Measurements from ENCODE around the gene LYZL1. TPM values are rescaled to one million over a fixed set of nuclear protein-coding genes. Genes with fewer than 3 reads are reported as not detected.
"Not testable (repeated sequence)": the region's sequence is repeated elsewhere in the genome, so short reads cannot be mapped to it uniquely, and the experiment has no call there.

Gene LYZL1
- polyA plus RNA-seq, 2 donors = not detected

GRCh38 chr10:29273478-29273877 is 15.4 kb upstream of the LYZL1 start:
- H3K4me3 ChIP-seq (ENCODE audit: low read depth in 1 of 2, low read length in 2 of 2) = no peak overlapping the region
- H3K27ac ChIP-seq (ENCODE audit: low read depth in 2 of 2, low read length in 1 of 2) = no peak overlapping the region
- H3K27me3 ChIP-seq (ENCODE audit: control insufficient read depth in 1 of 2, insufficient read depth in 2 of 2, low read length in 2 of 2) = peaks cover 0 to 2% of the 10 kb centered on the region in 2 donors
- H3K36me3 ChIP-seq (ENCODE audit: control insufficient read depth in 2 of 2, insufficient read depth in 2 of 2, low read length in 1 of 2) = no peaks in the 10 kb centered on the region
- WGBS, 2 donors = 34 to 39% methylated on average over 5 of the region's 5 CpGs
- no peaks in the 10 kb centered on the region for H3K9me3 ChIP-seq (ENCODE audit: control insufficient read depth in 2 of 2, insufficient read depth in 1 of 2, low read depth in 1 of 2, low read length in 1 of 2)
- H3K4me1 ChIP-seq (ENCODE audit: control insufficient read depth in 2 of 2, insufficient read depth in 2 of 2, low read length in 1 of 2) = no peaks in the 10 kb centered on the region

- Histone ChIP-seq H3K9me3 (ENCODE audit: control insufficient read depth in 2 of 2, insufficient read depth in 1 of 2, low read depth in 1 of 2, low read length in 1 of 2) (no peaks in the 10 kb centered on the region), H3K27me3 (ENCODE audit: control insufficient read depth in 1 of 2, insufficient read depth in 2 of 2, low read length in 2 of 2) (no peaks in the 10 kb centered on the region), H3K27ac (ENCODE audit: low read depth in 2 of 2, low read length in 1 of 2) (no peak overlapping the region), H3K4me1 (ENCODE audit: control insufficient read depth in 2 of 2, insufficient read depth in 2 of 2, low read length in 1 of 2) (no peaks in the 10 kb centered on the region), H3K4me3 (ENCODE audit: low read depth in 1 of 2, low read length in 2 of 2) (no peak overlapping the region), H3K36me3 (ENCODE audit: control insufficient read depth in 2 of 2, insufficient read depth in 2 of 2, low read length in 1 of 2) (no peaks in the 10 kb centered on the region)
- 70 to 80% methylated on average over 6 of the region's 6 CpGs for WGBS, 2 donors
Measured at GRCh38 chr10:29276251-29276850, 12.5 kb upstream of the LYZL1 start.

- 86 to 92% methylated on average over 4 of the region's 4 CpGs for WGBS, 2 donors
- Histone ChIP-seq H3K27ac (ENCODE audit: low read depth in 2 of 2, low read length in 1 of 2) (no peak overlapping the region), H3K4me3 (ENCODE audit: low read depth in 1 of 2, low read length in 2 of 2) (no peak overlapping the region), H3K9me3 (ENCODE audit: control insufficient read depth in 2 of 2, insufficient read depth in 1 of 2, low read depth in 1 of 2, low read length in 1 of 2) (no peaks in the 10 kb centered on the region), H3K27me3 (ENCODE audit: control insufficient read depth in 1 of 2, insufficient read depth in 2 of 2, low read length in 2 of 2) (no peaks in the 10 kb centered on the region), H3K36me3 (ENCODE audit: control insufficient read depth in 2 of 2, insufficient read depth in 2 of 2, low read length in 1 of 2) (no peaks in the 10 kb centered on the region), H3K4me1 (ENCODE audit: control insufficient read depth in 2 of 2, insufficient read depth in 2 of 2, low read length in 1 of 2) (no peaks in the 10 kb centered on the region)
Measured at GRCh38 chr10:29277296-29277695, 11.6 kb upstream of the LYZL1 start.

- no peaks in the 10 kb centered on the region for H3K9me3 ChIP-seq (ENCODE audit: control insufficient read depth in 2 of 2, insufficient read depth in 1 of 2, low read depth in 1 of 2, low read length in 1 of 2)
- H3K36me3 ChIP-seq (ENCODE audit: control insufficient read depth in 2 of 2, insufficient read depth in 2 of 2, low read length in 1 of 2) = no peaks in the 10 kb centered on the region
- no peaks in the 10 kb centered on the region for H3K27me3 ChIP-seq (ENCODE audit: control insufficient read depth in 1 of 2, insufficient read depth in 2 of 2, low read length in 2 of 2)
- no peaks in the 10 kb centered on the region for H3K4me1 ChIP-seq (ENCODE audit: control insufficient read depth in 2 of 2, insufficient read depth in 2 of 2, low read length in 1 of 2)
- H3K27ac ChIP-seq (ENCODE audit: low read depth in 2 of 2, low read length in 1 of 2) = no peak overlapping the region
- H3K4me3 ChIP-seq (ENCODE audit: low read depth in 1 of 2, low read length in 2 of 2) = no peak overlapping the region
- 65 to 72% methylated on average over 12 of the region's 12 CpGs for WGBS, 2 donors
Measured at GRCh38 chr10:29279779-29280487, 8.9 kb upstream of the LYZL1 start.

- no peak overlapping the region for H3K4me3 ChIP-seq (ENCODE audit: low read depth in 1 of 2, low read length in 2 of 2)
- WGBS, 2 donors = 60 to 67% methylated on average over 3 of the region's 3 CpGs
- H3K27ac ChIP-seq (ENCODE audit: low read depth in 2 of 2, low read length in 1 of 2) = no peak overlapping the region
- no peaks in the 10 kb centered on the region for H3K4me1 ChIP-seq (ENCODE audit: control insufficient read depth in 2 of 2, insufficient read depth in 2 of 2, low read length in 1 of 2)
- no peaks in the 10 kb centered on the region for H3K27me3 ChIP-seq (ENCODE audit: control insufficient read depth in 1 of 2, insufficient read depth in 2 of 2, low read length in 2 of 2)
- H3K36me3 ChIP-seq (ENCODE audit: control insufficient read depth in 2 of 2, insufficient read depth in 2 of 2, low read length in 1 of 2) = no peaks in the 10 kb centered on the region
- H3K9me3 ChIP-seq (ENCODE audit: control insufficient read depth in 2 of 2, insufficient read depth in 1 of 2, low read depth in 1 of 2, low read length in 1 of 2) = no peaks in the 10 kb centered on the region
Measured at GRCh38 chr10:29280488-29280840, 8.4 kb upstream of the LYZL1 start.

GRCh38 chr10:29285624-29286051 is 3.2 kb upstream of the LYZL1 start:
- Histone ChIP-seq H3K27ac (ENCODE audit: low read depth in 2 of 2, low read length in 1 of 2) (no peak overlapping the region), H3K27me3 (ENCODE audit: control insufficient read depth in 1 of 2, insufficient read depth in 2 of 2, low read length in 2 of 2) (peaks cover 0 to 2% of the 10 kb centered on the region in 2 donors)
- WGBS, 2 donors = 79% methylated on average over 4 of the region's 4 CpGs

GRCh38 chr10:29287635-29288034 is 1.2 kb upstream of the LYZL1 start:
- WGBS, 2 donors = 74 to 86% methylated on average over 4 of the region's 4 CpGs
- no peaks in the 10 kb centered on the region for H3K9me3 ChIP-seq (ENCODE audit: control insufficient read depth in 2 of 2, insufficient read depth in 1 of 2, low read depth in 1 of 2, low read length in 1 of 2)
- H3K27ac ChIP-seq (ENCODE audit: low read depth in 2 of 2, low read length in 1 of 2) = no peak overlapping the region
- no peak overlapping the region for H3K4me3 ChIP-seq (ENCODE audit: low read depth in 1 of 2, low read length in 2 of 2)
- no peaks in the 10 kb centered on the region for H3K4me1 ChIP-seq (ENCODE audit: control insufficient read depth in 2 of 2, insufficient read depth in 2 of 2, low read length in 1 of 2)
- peaks cover 0 to 2% of the 10 kb centered on the region in 2 donors for H3K27me3 ChIP-seq (ENCODE audit: control insufficient read depth in 1 of 2, insufficient read depth in 2 of 2, low read length in 2 of 2)
- H3K36me3 ChIP-seq (ENCODE audit: control insufficient read depth in 2 of 2, insufficient read depth in 2 of 2, low read length in 1 of 2) = no peaks in the 10 kb centered on the region

More at GRCh38 chr10:29285624-29286051, 3.2 kb upstream of the LYZL1 start:
- Histone ChIP-seq H3K9me3 (ENCODE audit: control insufficient read depth in 2 of 2, insufficient read depth in 1 of 2, low read depth in 1 of 2, low read length in 1 of 2) (no peaks in the 10 kb centered on the region), H3K36me3 (ENCODE audit: control insufficient read depth in 2 of 2, insufficient read depth in 2 of 2, low read length in 1 of 2) (no peaks in the 10 kb centered on the region), H3K4me3 (ENCODE audit: low read depth in 1 of 2, low read length in 2 of 2) (no peak overlapping the region), H3K4me1 (ENCODE audit: control insufficient read depth in 2 of 2, insufficient read depth in 2 of 2, low read length in 1 of 2) (no peaks in the 10 kb centered on the region)

GRCh38 chr10:29291561-29291960 is 2.7 kb downstream of the LYZL1 start:
- H3K27ac ChIP-seq (ENCODE audit: low read depth in 2 of 2, low read length in 1 of 2); H3K9me3 ChIP-seq (ENCODE audit: control insufficient read depth in 2 of 2, insufficient read depth in 1 of 2, low read depth in 1 of 2, low read length in 1 of 2); H3K4me1 ChIP-seq (ENCODE audit: control insufficient read depth in 2 of 2, insufficient read depth in 2 of 2, low read length in 1 of 2); H3K27me3 ChIP-seq (ENCODE audit: control insufficient read depth in 1 of 2, insufficient read depth in 2 of 2, low read length in 2 of 2); H3K4me3 ChIP-seq (ENCODE audit: low read depth in 1 of 2, low read length in 2 of 2); H3K36me3 ChIP-seq (ENCODE audit: control insufficient read depth in 2 of 2, insufficient read depth in 2 of 2, low read length in 1 of 2): not testable (repeated sequence)
- WGBS, 2 donors = 72% methylated on average over 6 to 8 of the region's 10 CpGs

GRCh38 chr10:29292406-29292805 is 3.5 kb downstream of the LYZL1 start:
- WGBS, 2 donors = 88 to 90% methylated on average over 11 to 13 of the region's 13 CpGs
- not testable (repeated sequence) for H3K4me1 ChIP-seq (ENCODE audit: control insufficient read depth in 2 of 2, insufficient read depth in 2 of 2, low read length in 1 of 2); H3K4me3 ChIP-seq (ENCODE audit: low read depth in 1 of 2, low read length in 2 of 2); H3K27me3 ChIP-seq (ENCODE audit: control insufficient read depth in 1 of 2, insufficient read depth in 2 of 2, low read length in 2 of 2); H3K27ac ChIP-seq (ENCODE audit: low read depth in 2 of 2, low read length in 1 of 2); H3K9me3 ChIP-seq (ENCODE audit: control insufficient read depth in 2 of 2, insufficient read depth in 1 of 2, low read depth in 1 of 2, low read length in 1 of 2); H3K36me3 ChIP-seq (ENCODE audit: control insufficient read depth in 2 of 2, insufficient read depth in 2 of 2, low read length in 1 of 2)

GRCh38 chr10:29295813-29296212 is 6.9 kb downstream of the LYZL1 start:
- H3K4me1 ChIP-seq (ENCODE audit: control insufficient read depth in 2 of 2, insufficient read depth in 2 of 2, low read length in 1 of 2) = no peaks in the 10 kb centered on the region
- 60 to 70% methylated on average over 2 of the region's 2 CpGs for WGBS, 2 donors

More at GRCh38 chr10:29295813-29296212, 6.9 kb downstream of the LYZL1 start:
- Histone ChIP-seq H3K27me3 (ENCODE audit: control insufficient read depth in 1 of 2, insufficient read depth in 2 of 2, low read length in 2 of 2) (peaks cover 0 to 2% of the 10 kb centered on the region in 2 donors), H3K27ac (ENCODE audit: low read depth in 2 of 2, low read length in 1 of 2) (no peak overlapping the region), H3K9me3 (ENCODE audit: control insufficient read depth in 2 of 2, insufficient read depth in 1 of 2, low read depth in 1 of 2, low read length in 1 of 2) (peaks cover 0 to under 1% of the 10 kb centered on the region in 2 donors), H3K36me3 (ENCODE audit: control insufficient read depth in 2 of 2, insufficient read depth in 2 of 2, low read length in 1 of 2) (no peaks in the 10 kb centered on the region), H3K4me3 (ENCODE audit: low read depth in 1 of 2, low read length in 2 of 2) (no peak overlapping the region)

Data from esophagus (tissue), 2 donors.